ENCODE measurements around the gene CD300LB.
"Not testable (repeated sequence)": the region's sequence is repeated elsewhere in the genome, so short reads cannot be mapped to it uniquely, and the experiment has no call there.

CD300LB gene

GRCh38 chr17:74526681-74527080 lies 4.6 kb downstream of the CD300LB start:
- DNase-seq (ENCODE audit: low spot score), result no peak
- FAIRE-seq, result no peak

GRCh38 chr17:74525781-74526288 lies 5.4 kb downstream of the CD300LB start:
- no peak for DNase-seq (ENCODE audit: low spot score)
- FAIRE-seq, result no peak

GRCh38 chr17:74525465-74525725 lies 5.9 kb downstream of the CD300LB start:
- FAIRE-seq (peak; percentile 92), DNase-seq (ENCODE audit: low spot score) (no peak)

GRCh38 chr17:74524653-74525464 lies 6.4 kb downstream of the CD300LB start:
- FAIRE-seq, result no peak
- no peak for DNase-seq (ENCODE audit: low spot score)

GRCh38 chr17:74523308-74523707 lies 8.0 kb downstream of the CD300LB start:
- no peak for DNase-seq (ENCODE audit: low spot score)
- no peak for FAIRE-seq

GRCh38 chr17:74522381-74523105 lies 8.7 kb downstream of the CD300LB start:
- no peak for FAIRE-seq

GRCh38 chr17:74521701-74522201 lies 9.5 kb downstream of the CD300LB start:
- no peak for DNase-seq (ENCODE audit: low spot score)
- peak; percentile 42 for FAIRE-seq

More at GRCh38 chr17:74522381-74523105, 8.7 kb downstream of the CD300LB start:
- no peak for DNase-seq (ENCODE audit: low spot score)

GRCh38 chr17:74520790-74521480 lies 10.3 kb downstream of the CD300LB start:
- FAIRE-seq (no peak), DNase-seq (ENCODE audit: low spot score) (no peak)

GRCh38 chr17:74520016-74520434 lies 11.2 kb downstream of the CD300LB start:
- no peak for DNase-seq (ENCODE audit: low spot score)
- FAIRE-seq, result no peak

- FAIRE-seq; DNase-seq (ENCODE audit: low spot score): not testable (repeated sequence)
Observed at GRCh38 chr17:74518413-74518981, 12.8 kb downstream of the CD300LB start.

- DNase-seq (ENCODE audit: low spot score) (no peak), FAIRE-seq (no peak)
Observed at GRCh38 chr17:74516561-74517328, 14.5 kb downstream of the CD300LB start.

- FAIRE-seq, result no peak
- DNase-seq (ENCODE audit: low spot score), result no peak
Observed at GRCh38 chr17:74515941-74516340, 15.3 kb downstream of the CD300LB start.

GRCh38 chr17:74514632-74515334 lies 16.5 kb downstream of the CD300LB start:
- no peak for FAIRE-seq
- peak; percentile 78 for DNase-seq (ENCODE audit: low spot score)

GRCh38 chr17:74513987-74514631 lies 17.2 kb downstream of the CD300LB start:
- DNase-seq (ENCODE audit: low spot score) (peak; percentile 89), FAIRE-seq (peak; percentile 100)

- DNase-seq (ENCODE audit: low spot score) (no peak), FAIRE-seq (no peak)
Observed at GRCh38 chr17:74512624-74513091, 18.6 kb downstream of the CD300LB start.

GRCh38 chr17:74512036-74512435 lies 19.2 kb downstream of the CD300LB start:
- no peak for FAIRE-seq
- no peak for DNase-seq (ENCODE audit: low spot score)

- FAIRE-seq (no peak), DNase-seq (ENCODE audit: low spot score) (no peak)
Observed at GRCh38 chr17:74508156-74508555, 23.1 kb downstream of the CD300LB start.

GRCh38 chr17:74503949-74504348 lies 27.3 kb downstream of the CD300LB start:
- not testable (repeated sequence) for FAIRE-seq; DNase-seq (ENCODE audit: low spot score)

- no peak for FAIRE-seq
Observed at GRCh38 chr17:74502861-74503260, 28.4 kb downstream of the CD300LB start.

More at GRCh38 chr17:74502861-74503260, 28.4 kb downstream of the CD300LB start:
- DNase-seq (ENCODE audit: low spot score), result no peak

Data from urothelium cell line (cell line).